ENCODE data around the gene TAF6.

TAF6 gene

DNA sequence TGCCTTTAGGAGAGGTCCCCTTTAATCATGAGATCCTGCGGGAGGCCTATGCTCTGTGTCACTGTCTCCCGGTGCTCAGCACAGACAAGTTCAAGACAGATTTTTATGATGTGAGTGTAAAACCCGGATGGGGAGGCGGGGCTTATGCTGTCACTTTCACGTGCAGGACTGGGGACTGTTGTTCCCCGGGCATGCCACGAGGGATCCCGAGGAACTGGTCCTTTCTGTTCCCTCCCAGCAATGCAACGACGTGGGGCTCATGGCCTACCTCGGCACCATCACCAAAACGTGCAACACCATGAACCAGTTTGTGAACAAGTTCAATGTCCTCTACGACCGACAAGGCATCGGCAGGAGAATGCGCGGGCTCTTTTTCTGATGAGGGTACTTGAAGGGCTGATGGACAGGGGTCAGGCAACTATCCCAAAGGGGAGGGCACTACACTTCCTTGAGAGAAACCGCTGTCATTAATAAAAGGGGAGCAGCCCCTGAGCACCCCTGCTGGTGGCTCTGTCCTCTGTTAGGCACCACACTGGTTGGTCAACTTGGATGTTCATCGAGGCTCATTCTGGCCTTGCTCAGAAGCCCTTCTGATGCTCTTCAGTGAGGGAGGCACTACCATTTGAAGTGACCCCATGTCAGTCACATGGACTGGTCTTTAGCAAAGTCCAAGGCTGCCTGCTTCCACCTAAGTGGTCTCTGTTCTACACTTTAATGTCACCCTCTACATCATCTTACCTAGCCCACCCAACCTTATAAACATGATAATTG, 27.6 kb downstream of the TAF6 start:
- no peak for DNase-seq

- DNase-seq = no peak
Observed at GRCh38 chr7:100090527-100091410, 28.4 kb downstream of the TAF6 start.

- DNase-seq = no peak
Observed at GRCh38 chr7:100089458-100090196, 29.5 kb downstream of the TAF6 start.

DNA sequence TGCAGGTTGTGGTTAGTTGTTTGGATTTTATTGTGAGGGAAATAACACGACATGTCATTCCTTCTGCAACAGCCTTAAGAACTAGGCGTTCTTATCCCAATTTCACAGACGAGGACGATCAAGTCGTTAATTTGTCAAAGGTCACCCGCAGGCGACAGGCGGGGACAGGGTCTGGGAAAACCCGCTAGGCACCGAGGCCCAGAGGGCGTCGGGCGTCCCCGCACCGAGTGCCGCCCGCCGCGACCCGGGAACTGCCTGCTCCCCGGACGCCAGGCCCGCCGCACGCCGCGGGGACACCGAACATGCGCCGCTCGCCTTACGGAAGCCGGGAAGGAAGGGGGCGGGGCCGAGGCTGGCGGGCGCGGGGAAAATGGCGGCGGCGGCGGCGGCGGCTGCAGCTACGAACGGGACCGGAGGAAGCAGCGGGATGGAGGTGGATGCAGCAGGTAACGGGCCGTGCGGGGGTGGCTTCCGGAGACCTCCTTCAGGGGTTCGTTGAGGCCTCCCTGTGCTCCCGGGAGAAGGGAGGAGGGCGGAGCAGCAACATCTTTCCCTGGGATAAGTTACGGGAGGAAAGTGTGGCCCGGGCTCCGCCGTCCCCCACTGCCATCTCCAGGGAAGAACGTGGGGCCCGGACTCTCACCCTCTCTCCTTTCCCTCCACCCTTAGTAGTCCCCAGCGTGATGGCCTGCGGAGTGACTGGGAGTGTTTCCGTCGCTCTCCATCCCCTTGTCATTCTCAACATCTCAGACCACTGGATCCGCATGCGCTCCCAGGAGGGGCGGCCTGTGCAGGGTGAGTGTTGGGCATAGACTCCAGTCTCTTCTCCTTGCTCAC, 30.3 kb downstream of the TAF6 start, which contains the start of gene COPS6:
TSS of gene COPS6 (plus strand) at position 349 of the 837 bp plus-strand sequence. CDS start at position 371, 22 bp downstream.
- DNase-seq = peak; percentile 88

GRCh38 chr7:100088095-100088620, 31.0 kb downstream of the TAF6 start:
- no peak for DNase-seq

DNA sequence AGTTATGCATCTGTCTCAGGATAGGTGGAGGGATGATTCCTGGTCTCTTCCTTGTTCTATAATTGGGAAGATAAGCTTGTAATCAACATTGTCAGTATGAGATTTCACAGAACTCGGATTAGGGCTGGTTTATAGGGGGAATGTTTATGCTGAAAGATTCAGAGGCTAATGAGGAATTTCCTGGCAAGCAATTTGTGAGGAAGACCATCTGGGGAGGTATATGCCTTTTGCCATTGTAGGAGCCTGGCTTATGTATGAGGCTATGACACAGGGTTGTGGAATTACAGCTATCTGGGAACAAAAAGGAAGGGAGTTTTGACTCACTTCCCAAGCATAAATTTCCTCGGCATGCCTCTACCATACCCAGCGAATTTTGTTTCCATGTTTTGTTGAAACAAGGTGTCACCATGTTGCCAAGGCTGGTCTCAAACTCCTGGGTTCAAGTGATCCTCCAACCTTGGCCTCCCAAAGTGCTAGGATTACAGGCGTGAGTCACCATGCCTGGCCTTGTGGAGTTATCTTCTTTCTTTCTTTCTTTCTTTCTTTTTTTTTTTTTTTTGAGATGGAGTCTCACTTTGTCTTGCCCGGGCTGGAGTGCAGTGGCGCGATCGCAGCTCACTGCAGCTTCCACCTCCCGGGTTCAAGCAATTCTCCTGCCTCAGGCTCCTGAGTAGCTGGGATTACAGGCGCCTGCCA, 32.0 kb downstream of the TAF6 start:
- DNase-seq = no peak

DNA sequence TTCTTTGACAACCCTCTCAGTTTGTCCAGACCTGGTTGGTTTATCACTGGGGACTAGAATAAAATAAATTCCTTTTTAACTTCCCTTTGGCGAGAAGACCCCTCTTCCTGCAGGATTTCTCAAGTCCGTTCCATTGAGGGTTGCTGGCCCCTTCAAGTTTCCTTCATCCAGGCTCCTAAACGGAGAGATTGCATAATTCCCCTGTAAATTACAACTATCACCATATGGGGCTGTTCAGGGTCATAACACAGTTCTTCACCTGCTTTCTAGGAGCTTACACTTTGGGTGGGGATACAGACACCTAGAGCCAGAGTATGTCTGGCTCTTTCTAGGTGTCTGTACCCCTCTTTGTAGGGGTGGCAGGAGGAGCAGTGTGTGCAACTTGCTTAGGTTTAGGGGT, 33.6 kb downstream of the TAF6 start:
- DNase-seq = no peak

GRCh38 chr7:100082978-100083377, 36.2 kb downstream of the TAF6 start:
- no peak for DNase-seq

GRCh38 chr7:100081535-100082102, 37.5 kb downstream of the TAF6 start, which contains the start of gene ZNF3:
TSS of gene ZNF3 (minus strand) at chr7:100081723. CDS start at chr7:100077357, 4,366 bp downstream.
- peak; percentile 97 for DNase-seq

DNA sequence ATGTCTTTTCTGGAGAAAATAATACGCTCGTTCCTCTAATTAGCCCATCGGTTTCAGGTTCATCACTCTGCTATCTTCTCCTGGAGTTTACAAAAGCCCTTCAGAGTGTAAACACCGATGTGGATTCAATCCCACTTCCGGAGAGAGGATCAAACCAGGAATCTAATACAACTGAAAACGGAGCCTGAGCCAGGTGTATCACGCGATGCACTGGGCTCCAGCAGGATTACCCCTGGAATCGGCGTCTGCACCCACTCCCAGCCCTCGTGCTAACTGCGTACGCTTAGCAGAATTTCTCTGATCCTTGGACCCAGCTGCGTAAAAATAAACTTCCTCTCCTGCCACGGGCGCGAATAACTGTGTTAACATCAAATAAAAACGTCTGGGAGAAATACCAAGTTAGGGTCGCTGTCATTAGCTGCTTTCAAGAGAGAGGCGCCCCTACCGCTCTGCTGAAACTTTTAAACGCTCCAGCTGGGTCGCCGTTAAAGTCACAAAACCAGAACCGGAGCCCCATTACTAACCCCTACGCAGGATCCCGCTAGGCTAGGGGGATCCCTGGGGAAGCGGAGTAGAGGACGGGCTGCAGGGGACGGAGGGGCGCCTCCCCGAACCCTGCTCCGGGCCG, 38.1 kb downstream of the TAF6 start:
- DNase-seq = no peak

DNA sequence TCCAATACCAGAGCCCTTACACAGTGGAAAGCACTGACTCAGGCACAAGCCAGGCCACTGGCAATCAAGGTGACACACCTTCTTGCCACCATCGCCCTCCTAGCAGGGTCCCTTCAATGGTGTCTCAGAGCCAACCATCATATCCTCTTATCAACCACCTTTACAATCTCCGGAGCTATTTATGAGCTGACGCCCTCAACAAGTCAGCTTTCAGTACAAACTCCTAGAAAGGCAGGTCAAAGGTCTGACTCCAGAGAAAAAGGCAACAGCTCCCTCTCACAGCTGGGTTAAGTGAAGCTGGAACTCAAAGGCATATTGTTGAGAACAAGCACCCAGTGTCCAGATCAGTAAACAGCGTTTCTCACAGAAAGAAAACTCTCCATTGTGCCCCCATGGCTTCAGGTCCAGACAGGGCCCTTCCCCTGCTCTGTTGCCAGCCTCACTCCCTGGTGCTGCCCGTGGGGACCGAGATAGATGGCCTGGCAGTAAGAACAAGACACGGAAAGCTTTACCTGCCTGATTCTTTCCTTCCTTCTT, 40.1 kb downstream of the TAF6 start:
- no peak for DNase-seq

DNA sequence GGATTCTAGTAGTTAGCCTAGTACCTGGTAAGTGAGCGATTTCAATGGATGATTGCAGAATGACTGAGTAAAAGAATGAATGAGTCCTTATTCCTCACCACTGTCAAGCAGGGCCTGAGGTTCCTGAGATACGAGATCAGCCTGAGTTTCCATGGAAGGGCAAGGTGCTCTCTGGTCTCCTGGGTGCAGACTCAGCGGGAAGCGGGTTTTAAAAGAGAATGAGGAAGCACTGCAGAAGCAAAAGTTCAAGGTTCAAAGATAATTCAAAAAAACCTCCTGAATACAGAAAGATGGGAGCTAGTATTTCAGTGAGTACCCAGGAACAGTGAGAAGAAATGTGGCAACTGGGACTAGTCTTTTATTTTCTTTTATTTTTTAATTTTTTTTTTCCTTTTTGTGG, 42.0 kb downstream of the TAF6 start:
- DNase-seq = no peak

GRCh38 chr7:100075418-100075817, 43.7 kb downstream of the TAF6 start:
- DNase-seq = no peak

DNA sequence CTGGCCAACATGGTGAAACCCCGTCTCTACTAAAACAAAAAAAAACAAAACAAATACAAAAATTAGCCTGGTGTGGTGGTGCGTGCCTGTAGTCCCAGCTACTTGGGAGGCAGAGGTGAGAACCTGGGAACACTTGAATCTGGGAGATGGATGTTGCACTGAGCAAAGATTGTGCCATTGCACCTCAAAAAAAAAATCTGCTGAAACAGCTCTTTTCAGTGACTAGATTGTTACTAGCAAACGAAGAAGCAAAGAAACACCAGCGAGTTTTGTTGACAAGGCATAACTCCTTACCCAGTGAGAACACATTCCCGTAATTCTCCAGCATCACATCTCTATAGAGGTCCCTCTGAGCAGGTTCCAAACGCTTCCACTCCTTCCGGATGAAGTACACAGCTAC, 44.3 kb downstream of the TAF6 start:
- DNase-seq = no peak

GRCh38 chr7:100072462-100072861, 46.7 kb downstream of the TAF6 start:
- DNase-seq = no peak

GRCh38 chr7:100071018-100071723, 48.0 kb downstream of the TAF6 start:
- DNase-seq = no peak

DNA sequence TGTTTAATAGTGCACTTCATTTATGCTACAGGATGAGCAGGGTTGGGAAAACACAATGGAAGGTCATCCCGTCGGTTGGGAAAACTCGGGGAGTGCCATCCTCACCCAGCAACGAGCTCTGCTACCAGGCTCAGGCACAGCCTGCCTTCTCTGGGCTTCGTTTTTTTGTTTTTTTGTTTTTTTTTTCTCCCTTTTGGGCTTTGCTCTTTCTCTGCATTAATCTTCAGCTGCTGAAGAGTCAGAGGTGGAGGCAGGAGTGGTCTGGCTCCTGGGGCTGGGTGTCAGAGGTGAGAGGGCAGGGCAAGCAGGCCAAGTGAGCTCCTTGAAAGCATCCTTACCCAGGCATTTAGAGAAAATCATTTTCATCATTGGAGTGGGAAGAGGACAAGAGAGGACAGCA, 49.2 kb downstream of the TAF6 start:
- DNase-seq = no peak

DNA sequence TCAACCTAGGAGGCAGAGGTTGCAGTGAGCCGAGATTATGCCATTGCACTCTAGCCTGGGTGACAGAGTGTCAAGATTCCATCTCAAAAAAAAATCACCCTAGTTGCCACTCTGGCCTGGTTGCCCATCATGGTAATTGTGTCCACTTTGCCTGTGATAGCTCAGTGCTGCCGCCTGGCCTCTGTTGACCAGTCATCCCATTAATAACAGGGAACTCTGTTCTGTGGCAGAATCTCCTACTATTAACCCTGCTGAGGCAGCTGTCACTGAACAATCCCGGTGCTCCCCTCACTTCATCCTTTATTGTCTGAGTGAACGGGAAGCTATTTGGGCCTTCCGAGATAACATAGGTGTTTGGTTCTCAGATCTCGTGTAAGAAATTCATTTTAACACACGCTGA, 52.2 kb downstream of the TAF6 start:
- no peak for DNase-seq

DNA sequence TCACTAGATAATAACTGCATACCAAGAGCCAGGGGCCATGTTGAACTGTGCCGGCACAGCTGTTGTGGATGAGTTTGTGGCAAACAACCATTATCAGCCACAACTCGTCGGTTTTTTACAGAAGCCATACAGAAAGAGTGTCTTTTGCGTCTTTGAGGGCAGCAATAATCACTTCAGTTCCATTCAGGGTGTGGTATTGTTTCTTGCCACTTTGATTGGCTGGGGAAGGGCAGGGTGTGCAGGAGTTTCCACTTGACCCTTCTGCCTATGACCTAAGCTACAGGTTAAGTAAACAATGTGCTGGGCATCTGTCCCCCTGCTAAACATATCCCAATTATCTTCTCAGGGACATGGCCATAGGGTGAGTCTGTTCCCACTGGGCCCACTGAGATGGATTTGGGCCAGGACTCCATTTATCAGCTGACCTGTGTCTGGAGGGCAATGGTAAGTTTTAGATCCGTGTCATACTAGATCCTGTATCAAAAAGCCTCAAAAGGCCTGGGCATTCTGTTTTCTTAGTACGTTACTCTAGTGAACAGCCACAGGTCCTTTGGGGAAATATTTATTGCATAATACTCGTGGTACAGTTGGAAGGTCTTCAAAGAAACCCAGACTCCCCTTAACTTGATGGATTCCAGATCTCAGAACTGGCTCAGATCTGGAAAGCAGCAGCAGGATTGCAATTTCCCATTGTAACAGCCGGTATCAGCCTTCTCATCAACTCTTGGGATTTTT, 53.5 kb downstream of the TAF6 start:
- DNase-seq = no peak

Measured in activated naive CD4-positive, alpha-beta T cell treated with anti-CD3 and anti-CD28 coated beads, Interleukin-2, amount 50 U/mL, for 16 hours (primary cell).